Ramos (cell line): ENCODE measurements around the gene CDKAL1.
"Not testable (repeated sequence)": the region's sequence is repeated elsewhere in the genome, so short reads cannot be mapped to it uniquely, and the experiment has no call there.

Source experiments
- in situ Hi-C: fragments of 300-500 bp; cut with MboI; formaldehyde crosslinking; loops from one replicate; pipeline ENCODE4 v1.14.3; 2022; ENCODE audit warnings: low sequenced_read_pairs; ENCODE audit not compliant: unreplicated experiment

Gene CDKAL1

GRCh38 chr6:20723236-20723635 is 189.0 kb downstream of the CDKAL1 start:
- in situ Hi-C loops = no loop called here

DNA sequence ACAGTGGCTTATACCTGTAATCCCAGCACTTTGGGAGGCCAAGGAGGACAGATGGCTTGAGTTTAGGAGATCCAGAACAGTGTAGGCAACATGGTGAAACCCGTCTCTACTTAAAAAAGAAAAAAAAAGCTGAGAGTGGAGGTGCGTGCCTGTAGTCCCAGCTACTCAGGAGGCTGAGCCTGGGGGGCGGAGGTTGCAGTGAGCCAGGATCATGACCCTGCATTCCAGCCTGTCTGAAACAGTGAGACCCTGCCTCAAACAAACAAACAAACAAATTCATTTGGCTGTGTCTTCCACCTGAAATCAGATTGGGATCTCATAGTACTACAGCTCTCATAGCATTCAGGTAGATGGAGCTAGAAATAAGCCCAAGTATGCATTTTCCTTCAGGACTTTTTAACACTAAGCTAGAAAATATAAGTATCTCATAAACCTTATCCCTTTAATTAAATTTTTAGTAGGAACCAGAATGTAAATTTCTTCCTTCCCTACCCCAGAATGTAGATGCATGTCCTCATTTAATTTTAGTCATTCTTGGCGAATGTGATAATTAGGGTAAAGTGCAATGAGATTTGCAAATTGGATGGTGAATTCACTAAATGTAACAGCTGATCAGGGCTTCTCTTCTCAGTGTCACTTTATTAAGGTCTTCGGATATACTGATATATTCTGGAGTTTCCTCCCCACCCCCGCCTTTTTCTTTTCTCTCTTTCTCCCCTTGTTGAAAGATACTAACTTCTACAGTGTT is 190.4 kb downstream of the CDKAL1 start:
- in situ Hi-C loops = no loop called here

GRCh38 chr6:20725235-20725634 is 191.0 kb downstream of the CDKAL1 start:
- in situ Hi-C loops = not testable (repeated sequence)

- in situ Hi-C loops = no loop called here
These were observed 194.8 kb downstream of the CDKAL1 start for GRCh38 chr6:20729086-20729485.

- in situ Hi-C loops = not testable (repeated sequence)
These were observed 198.1 kb downstream of the CDKAL1 start for GRCh38 chr6:20732362-20732761.

DNA sequence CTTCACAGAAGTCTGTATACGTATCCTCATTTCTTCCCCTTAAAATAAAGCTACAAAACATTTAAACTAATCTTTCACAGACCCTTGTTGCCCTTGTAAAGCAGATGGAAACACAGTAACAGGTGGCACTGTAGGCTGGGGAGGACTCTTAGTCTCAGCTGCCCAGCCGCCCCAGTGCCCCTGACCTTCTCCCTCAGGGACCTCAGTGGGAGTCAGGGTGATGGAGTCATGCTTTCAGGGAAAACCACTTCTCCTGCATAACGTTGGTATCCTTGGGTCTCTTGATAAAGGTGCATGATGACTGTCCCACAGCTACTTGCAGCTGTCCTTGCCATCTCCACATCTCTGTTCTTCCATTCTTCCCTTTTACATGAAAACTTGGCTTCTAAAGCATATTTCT is 198.6 kb downstream of the CDKAL1 start:
- in situ Hi-C loops = no loop called here

GRCh38 chr6:20737912-20738311 is 203.7 kb downstream of the CDKAL1 start:
- in situ Hi-C loops = no loop called here

- in situ Hi-C loops = no loop called here
These were observed 205.8 kb downstream of the CDKAL1 start for GRCh38 chr6:20740088-20740487.

DNA sequence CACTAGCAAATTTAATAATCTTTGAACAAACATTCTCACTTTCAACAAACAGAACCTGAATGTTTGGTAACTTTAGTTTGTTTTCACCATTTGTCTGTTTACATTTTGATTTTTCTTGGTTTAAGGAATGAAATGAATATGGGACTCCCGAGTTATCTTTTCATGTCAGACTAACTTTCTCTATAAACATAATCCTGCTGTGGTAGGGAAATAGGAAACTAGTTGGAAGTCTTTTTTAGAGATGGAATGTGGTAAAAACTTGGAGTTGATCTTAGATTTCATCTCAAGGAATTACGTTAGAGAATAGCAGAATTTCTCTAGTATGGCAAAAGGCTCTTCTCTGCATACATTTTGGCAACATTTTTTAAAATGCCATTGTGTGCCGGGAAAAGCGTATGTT is 206.5 kb downstream of the CDKAL1 start:
- in situ Hi-C loops = no loop called here

GRCh38 chr6:20741490-20741889 is 207.2 kb downstream of the CDKAL1 start:
- in situ Hi-C loops = no loop called here

DNA sequence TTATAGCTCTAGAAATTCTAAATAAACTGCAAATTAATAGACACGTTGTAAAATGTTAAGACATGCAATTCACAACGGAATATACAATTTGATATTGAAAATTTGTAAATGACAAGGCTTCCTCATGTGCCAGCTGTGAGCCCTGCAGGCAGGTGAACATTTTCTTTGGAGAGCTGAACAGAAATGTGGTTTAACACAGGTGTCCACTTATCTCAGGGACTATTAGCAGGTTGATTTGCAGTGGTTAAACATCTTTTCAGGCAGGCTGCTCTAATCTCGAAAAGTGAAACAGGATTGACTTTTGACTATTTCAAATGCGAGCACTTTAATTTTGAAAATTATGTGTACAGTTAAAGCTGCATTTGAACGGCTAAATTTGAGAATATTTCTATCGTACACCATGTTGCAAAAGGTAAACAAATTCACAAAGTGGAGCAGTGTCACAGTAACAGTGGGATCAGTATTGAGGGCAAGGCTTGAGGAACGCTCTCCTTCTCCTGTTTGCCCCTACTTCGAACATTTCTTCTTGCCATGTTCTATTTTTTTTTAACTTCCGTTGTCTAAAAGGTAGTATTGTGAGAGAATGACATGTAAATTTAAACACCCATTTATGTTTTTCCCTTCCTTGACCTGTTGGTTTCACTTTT is 210.8 kb downstream of the CDKAL1 start:
- in situ Hi-C loops = no loop called here

DNA sequence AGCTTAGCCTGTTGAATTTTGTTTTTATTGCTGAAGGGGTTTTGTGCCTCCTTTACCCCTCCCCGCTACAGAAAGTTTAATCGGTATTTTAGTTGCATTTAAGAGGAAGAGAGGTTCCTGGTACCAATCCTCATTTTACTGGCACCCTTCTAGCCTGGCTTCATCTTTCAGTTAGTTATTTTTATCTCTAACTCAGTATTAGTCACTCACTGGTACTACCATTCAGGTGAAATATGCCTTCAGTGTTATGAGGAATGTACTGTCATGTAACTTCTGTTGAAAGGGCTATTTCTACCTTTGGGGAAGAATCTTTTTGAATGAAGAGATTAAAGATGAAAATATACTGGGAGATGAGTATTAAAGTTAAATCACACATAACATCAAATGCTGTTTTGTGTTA is 211.8 kb downstream of the CDKAL1 start:
- in situ Hi-C loops = no loop called here

DNA sequence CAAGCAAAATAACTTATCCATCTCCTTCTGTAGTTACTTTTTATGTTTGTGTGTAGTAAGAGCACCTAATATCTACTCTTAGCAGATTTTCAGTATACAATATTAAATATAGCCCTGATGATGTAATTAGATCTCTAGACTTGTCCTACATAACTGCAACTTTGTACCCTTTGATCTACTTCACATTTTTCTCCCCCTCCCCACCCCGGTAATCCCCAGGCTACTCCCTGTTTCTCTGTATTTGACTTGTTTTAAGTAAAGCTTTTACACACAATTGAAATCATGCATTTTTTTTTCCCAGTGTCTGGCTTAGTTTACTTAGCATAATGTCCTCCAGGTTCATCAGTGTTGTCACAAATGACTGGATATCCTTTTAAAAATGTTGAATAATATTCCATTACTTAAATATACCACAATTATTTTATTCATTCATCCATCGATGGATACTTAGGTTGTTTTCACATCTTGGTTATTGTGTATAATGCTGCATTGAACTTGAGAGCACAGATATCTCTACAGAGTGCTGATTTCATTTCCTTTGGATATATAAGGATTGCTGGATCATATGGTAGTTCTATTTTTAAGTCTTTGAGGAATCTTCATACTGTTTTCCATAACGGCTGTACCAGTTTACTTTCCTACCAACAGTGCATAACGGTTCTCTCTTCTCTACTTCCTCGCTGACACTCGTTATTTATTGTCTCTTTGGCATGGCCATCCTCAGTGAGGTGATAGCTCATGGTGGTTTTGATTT is 212.7 kb downstream of the CDKAL1 start:
- in situ Hi-C loops = no loop called here

GRCh38 chr6:20747991-20748390 is 213.7 kb downstream of the CDKAL1 start:
- in situ Hi-C loops = no loop called here

DNA sequence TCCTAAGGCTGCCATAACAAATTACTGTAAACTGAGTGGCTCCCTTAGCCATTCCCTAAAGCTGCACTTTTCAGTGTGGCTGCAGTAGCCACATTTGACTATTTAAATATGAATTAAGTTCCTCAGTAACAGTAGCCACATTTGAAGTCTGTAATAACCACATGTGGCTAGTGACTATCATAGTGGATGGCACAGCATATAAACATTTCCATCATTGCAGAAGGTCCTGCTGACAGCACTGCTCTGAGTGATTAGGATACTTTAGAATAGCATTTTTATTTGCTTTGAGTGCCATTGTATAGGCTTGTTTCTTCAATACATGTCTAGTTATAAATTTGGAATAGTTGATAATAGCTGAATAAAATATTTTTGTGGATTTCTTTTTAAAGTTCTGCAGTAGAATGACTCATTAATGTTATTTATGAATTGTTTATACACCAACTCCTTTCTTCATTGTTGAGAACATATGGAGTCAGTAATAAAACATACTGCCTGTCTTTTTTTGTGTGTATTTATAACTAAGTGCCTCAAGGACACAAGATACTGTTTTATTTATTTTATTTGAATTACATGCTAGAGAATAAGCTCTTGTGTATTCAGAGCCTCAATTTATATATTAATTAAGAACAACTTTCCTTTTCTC is 217.2 kb downstream of the CDKAL1 start:
- in situ Hi-C loops = no loop called here

- in situ Hi-C loops = no loop called here
These were observed 221.4 kb downstream of the CDKAL1 start for GRCh38 chr6:20755631-20756030.

DNA sequence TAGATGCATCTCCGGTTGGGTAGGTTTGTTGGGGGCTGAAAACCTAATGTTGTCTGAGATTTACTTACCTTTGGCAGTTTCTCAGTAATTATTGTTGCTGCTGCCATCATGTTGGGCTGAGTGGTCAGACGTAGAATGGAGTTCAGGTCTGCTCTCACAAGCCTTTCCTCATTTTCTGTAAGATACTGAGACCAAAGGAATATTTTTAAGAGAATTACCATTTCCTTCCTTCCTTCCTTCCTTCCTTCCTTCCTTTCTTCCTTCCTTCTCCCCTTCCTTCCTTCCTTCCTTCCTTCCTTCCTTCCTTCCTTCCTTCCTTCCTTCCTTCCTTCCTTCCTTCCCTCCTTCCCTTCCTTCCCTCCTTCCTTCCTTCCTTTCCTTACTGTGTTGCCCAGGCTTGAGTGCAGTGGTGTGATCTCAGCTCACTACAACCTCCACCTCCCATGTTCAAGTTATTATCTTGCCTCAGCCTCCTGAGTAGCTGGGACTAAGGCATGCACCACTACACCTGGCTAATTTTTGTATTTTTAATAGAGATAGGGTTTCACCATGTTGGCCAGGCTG is 222.4 kb downstream of the CDKAL1 start:
- in situ Hi-C loops = not testable (repeated sequence)

DNA sequence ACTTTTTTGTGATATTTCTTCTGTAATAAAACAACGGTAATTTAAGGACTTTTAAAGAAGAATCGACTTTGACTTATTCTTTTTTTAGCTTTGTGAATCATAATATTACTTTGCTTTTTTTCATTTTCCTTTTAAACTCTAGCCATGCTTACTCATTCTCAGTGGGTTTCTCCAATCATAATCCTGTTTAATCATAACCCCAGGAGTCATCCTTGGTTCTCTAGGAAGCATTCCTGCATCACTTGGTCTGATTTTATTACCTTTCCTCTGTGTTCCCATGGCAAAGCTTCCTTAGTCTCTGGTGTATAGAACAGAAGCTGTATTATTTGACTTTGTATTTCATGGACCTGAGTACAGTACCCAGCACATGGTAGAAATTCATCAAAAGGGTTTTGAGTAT is 223.5 kb downstream of the CDKAL1 start:
- in situ Hi-C loops = no loop called here

DNA sequence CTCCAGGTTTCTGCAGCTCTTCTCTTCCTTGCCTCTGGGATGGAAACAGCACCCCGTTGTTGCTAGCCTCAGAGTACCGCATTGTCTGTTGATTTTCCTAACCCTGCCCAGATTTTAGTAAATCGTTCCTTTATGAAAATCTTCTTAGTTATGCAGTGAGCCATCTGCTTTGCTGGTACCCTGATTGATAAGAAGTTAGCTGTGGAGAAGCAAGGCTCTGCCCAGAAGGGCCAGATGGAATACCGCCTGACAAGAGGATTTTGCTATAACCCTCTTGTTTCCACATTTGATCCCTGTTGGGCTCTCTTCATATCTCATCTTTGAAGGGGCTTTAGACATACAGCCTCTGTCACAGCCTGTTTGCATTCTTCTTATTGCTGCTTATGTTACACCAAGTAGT is 229.0 kb downstream of the CDKAL1 start:
- in situ Hi-C loops = no loop called here

- in situ Hi-C loops = no loop called here
These were observed 235.4 kb downstream of the CDKAL1 start for GRCh38 chr6:20769631-20770030.

- in situ Hi-C loops = no loop called here
These were observed 236.5 kb downstream of the CDKAL1 start for GRCh38 chr6:20770773-20771172.
